Measurements from ENCODE around the gene HSD17B14. TPM values are rescaled to one million over a fixed set of nuclear protein-coding genes. Genes with fewer than 3 reads are reported as not detected.

HSD17B14 gene
- total and polyA plus RNA-seq, 9 of the 15 experiments (the other 6 are each of a cell fraction or from before 2014, with no cell fraction given), result 0.16 TPM; not detected in 8

GRCh38 chr19:48815870-48816501 lies 20.3 kb downstream of the HSD17B14 start (continued):
- TF ChIP-seq RREB1 (CRISPR knock-in tag; IDR thresholded peaks at IDR 0.05), result no peak
- TF ChIP-seq RBBP5 (IDR thresholded peaks at IDR 0.05; ENCODE audit: borderline replicate concordance, insufficient read depth, low read length, poor library complexity, severe bottlenecking), result peak; percentile 57
- 0 out of 2 replicates have a peak, but pooled peaks have one; percentile 9 for TF ChIP-seq JUND (IDR thresholded peaks at IDR 0.05; ENCODE audit: borderline replicate concordance, low read depth, low read length)
- TF ChIP-seq JUND (tag; IDR thresholded peaks at IDR 0.05; ENCODE audit: borderline replicate concordance, low read depth, low read length), result no peak; the same call in 2 of the 3 replicates
- no peak for TF ChIP-seq ZNF253 (CRISPR knock-in tag; conservative IDR thresholded peaks at IDR 0.05)
- TF ChIP-seq ZNF707 (CRISPR knock-in tag; conservative IDR thresholded peaks at IDR 0.05), result no peak
- TF ChIP-seq CHD1 (IDR thresholded peaks at IDR 0.05; ENCODE audit: low read length), result no peak
- TF ChIP-seq ZNF830 (CRISPR knock-in tag; IDR thresholded peaks at IDR 0.05), result no peak
- no peak for TF ChIP-seq HMGXB4 (CRISPR knock-in tag; IDR thresholded peaks at IDR 0.05)
- TF ChIP-seq ZNF121 (CRISPR knock-in tag; conservative IDR thresholded peaks at IDR 0.05), result peak; percentile 52
- TF ChIP-seq ADNP (tag; IDR thresholded peaks at IDR 0.05), result peak; percentile 80
- TF ChIP-seq RNF2 (IDR thresholded peaks at IDR 0.05), result no peak
- no peak for TF ChIP-seq FOXJ3 (CRISPR knock-in tag; IDR thresholded peaks at IDR 0.05)
- TF ChIP-seq CREB3 (tag; conservative IDR thresholded peaks at IDR 0.05; ENCODE audit: low read depth), result peak; percentile 49; the same call in 1 of the 2 replicates
- no peak for TF ChIP-seq ZZZ3 (IDR thresholded peaks at IDR 0.05)
- peak; percentile 44; the same call in 1 of the 2 replicates for TF ChIP-seq ESRRA (IDR thresholded peaks at IDR 0.05; ENCODE audit: borderline replicate concordance, low read depth)
- TF ChIP-seq, protein P1, sequence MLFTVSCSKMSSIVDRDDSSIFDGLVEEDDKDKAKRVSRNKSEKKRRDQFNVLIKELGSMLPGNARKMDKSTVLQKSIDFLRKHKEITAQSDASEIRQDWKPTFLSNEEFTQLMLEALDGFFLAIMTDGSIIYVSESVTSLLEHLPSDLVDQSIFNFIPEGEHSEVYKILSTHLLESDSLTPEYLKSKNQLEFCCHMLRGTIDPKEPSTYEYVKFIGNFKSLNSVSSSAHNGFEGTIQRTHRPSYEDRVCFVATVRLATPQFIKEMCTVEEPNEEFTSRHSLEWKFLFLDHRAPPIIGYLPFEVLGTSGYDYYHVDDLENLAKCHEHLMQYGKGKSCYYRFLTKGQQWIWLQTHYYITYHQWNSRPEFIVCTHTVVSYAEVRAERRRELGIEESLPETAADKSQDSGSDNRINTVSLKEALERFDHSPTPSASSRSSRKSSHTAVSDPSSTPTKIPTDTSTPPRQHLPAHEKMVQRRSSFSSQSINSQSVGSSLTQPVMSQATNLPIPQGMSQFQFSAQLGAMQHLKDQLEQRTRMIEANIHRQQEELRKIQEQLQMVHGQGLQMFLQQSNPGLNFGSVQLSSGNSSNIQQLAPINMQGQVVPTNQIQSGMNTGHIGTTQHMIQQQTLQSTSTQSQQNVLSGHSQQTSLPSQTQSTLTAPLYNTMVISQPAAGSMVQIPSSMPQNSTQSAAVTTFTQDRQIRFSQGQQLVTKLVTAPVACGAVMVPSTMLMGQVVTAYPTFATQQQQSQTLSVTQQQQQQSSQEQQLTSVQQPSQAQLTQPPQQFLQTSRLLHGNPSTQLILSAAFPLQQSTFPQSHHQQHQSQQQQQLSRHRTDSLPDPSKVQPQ (CRISPR knock-in tag; IDR thresholded peaks at IDR 0.05; ENCODE audit: borderline replicate concordance), result no peak

All from K562 (cell line).